Stomach (tissue), 9 donors: ENCODE results near the gene TFB1M. TPM values are rescaled to one million over a fixed set of nuclear protein-coding genes. Genes with fewer than 3 reads are reported as not detected.
"Not testable (repeated sequence)": the region's sequence is repeated elsewhere in the genome, so short reads cannot be mapped to it uniquely, and the experiment has no call there.

Experiments
- DNase-seq, 2 donors: peaks; one replicate each; pipeline versions ENCODE4 v3.0.0 to v3.0.0-alpha.2; 2013 to 2019
- H3K27ac ChIP-seq, 5 donors: fragments of 200-600 bp in 4 of 5; sonication (generic) in 4 of 5; one replicate each; pipeline ENCODE4 v1.5.1; 2013 to 2019; ENCODE audit warnings: mild to moderate bottlenecking in 1 of 5, moderate library complexity in 1 of 5
- H3K27me3 ChIP-seq, 3 donors: fragments of 200-600 bp; sonication (generic); one replicate each; pipeline ENCODE4 v1.5.1; 2017 to 2019; ENCODE audit warnings: mixed run types in 1 of 3
- H3K36me3 ChIP-seq, 4 donors: fragments of 200-600 bp; sonication (generic); 1 replicate in 3 of 4; 2 replicates in 1 of 4; pipeline ENCODE4 v1.5.1; 2016 to 2019
- H3K4me1 ChIP-seq, 4 donors: fragments of 200-600 bp; sonication (generic); one replicate each; pipeline ENCODE4 v1.5.1; 2016 to 2019
- H3K4me3 ChIP-seq, 4 donors: fragments of 200-600 bp; sonication (generic) in 3 of 4; one replicate each; pipeline ENCODE4 v1.5.1; 2016 to 2019; ENCODE audit warnings: mild to moderate bottlenecking in 1 of 4
- H3K9me3 ChIP-seq, 4 donors: fragments of 200-600 bp; sonication (generic); one replicate each; pipeline ENCODE4 v1.5.1; 2016 to 2019
- EP300 ChIP-seq: sonication (generic); formaldehyde crosslinking; IDR thresholded peaks from one replicate; pipeline ENCODE4 v1.6.1; 2017; ENCODE audit warnings: antibody characterized with exemption
- POLR2A ChIP-seq, 4 donors: fragments of 450-650 bp; IDR thresholded peaks; one replicate each; pipeline ENCODE4 v1.6.1; 2016; ENCODE audit warnings: antibody characterized with exemption in 4 of 4, control low read depth in 2 of 4, mild to moderate bottlenecking in 1 of 4, moderate library complexity in 1 of 4
- POLR2AphosphoS5 ChIP-seq, 3 donors: sonication (generic); formaldehyde crosslinking; IDR thresholded peaks; one replicate each; pipeline ENCODE4 v1.6.1; 2016; ENCODE audit warnings: antibody characterized with exemption in 3 of 3
- WGBS, 5 donors: extraction: QIAGEN DNeasy Blood & Tissue Kit in 3 of 5; methylation state at CpG; one replicate each; pipeline versions ENCODE4 v1.1.5 to v1.1.7; 2013 to 2018; 5-methylcytosine and 5-hydroxymethylcytosine counted together
- intact Hi-C: fragments of 100-400 bp; cut with DNase I; formaldehyde crosslinking; loops from one replicate; pipeline ENCODE4 v1.15.1; 2023; ENCODE audit warnings: low total_unique reads
- polyA plus RNA-seq, 3 donors: library from polyadenylated mRNA; stranded (reverse); fragments of 200-250 nt; gene quantifications; one replicate each; pipeline ENCODE4 v1.2.3, GENCODE V29; 2013
- total RNA-seq, 5 donors: library from RNA; depleted of rRNA; stranded (reverse); fragments of >200 nt; gene quantifications; one replicate each; pipeline versions ENCODE4 v1.1.0 to v1.2.3, GENCODE V29; 2014 to 2016
- TF ChIP-seq, protein P1 (sequence below), 7 experiments: fragments of 450-650 bp in 4 of 7; fragments of 200-600 bp in 3 of 7; sonication (generic) in 3 of 7; IDR thresholded peaks; one replicate each; pipeline ENCODE4 v1.5.1; 2016 to 2019; ENCODE audit warnings: antibody characterized with exemption in 7 of 7, control low read depth in 2 of 7, mild to moderate bottlenecking in 1 of 7
- donor health status: healthy with polysubstance abuse.
- donor health status: Bipolar disorder and iron deficiency.
- donor health status: healthy.

Gene TFB1M
- total and polyA plus RNA-seq, 8 donors: 5.4 to 37.9 (median 13.7) TPM

GRCh38 chr6:155314773-155315515, 660 bp upstream of the TFB1M start:
- Histone ChIP-seq H3K27ac (peak overlapping the region; percentile 83 to 92 (median 91)), H3K27me3 (no peaks in the 10 kb centered on the region), H3K36me3 (peaks cover 0 to 9% (median 9%) of the 10 kb centered on the region in 4 donors), H3K9me3 (no peaks in the 10 kb centered on the region), H3K4me1 (peaks cover 5 to 43% (median 29%) of the 10 kb centered on the region in 4 donors), H3K4me3 (peak overlapping the region; percentile 84 to 92 (median 88))
- WGBS, 5 donors: 1 to 5% (median 2%) methylated on average over 20 of the region's 20 CpGs
- intact Hi-C loops: no loop called here
- TF ChIP-seq, protein P1, sequence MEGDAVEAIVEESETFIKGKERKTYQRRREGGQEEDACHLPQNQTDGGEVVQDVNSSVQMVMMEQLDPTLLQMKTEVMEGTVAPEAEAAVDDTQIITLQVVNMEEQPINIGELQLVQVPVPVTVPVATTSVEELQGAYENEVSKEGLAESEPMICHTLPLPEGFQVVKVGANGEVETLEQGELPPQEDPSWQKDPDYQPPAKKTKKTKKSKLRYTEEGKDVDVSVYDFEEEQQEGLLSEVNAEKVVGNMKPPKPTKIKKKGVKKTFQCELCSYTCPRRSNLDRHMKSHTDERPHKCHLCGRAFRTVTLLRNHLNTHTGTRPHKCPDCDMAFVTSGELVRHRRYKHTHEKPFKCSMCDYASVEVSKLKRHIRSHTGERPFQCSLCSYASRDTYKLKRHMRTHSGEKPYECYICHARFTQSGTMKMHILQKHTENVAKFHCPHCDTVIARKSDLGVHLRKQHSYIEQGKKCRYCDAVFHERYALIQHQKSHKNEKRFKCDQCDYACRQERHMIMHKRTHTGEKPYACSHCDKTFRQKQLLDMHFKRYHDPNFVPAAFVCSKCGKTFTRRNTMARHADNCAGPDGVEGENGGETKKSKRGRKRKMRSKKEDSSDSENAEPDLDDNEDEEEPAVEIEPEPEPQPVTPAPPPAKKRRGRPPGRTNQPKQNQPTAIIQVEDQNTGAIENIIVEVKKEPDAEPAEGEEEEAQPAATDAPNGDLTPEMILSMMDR (IDR thresholded peaks at IDR 0.05): no peak
- TF ChIP-seq POLR2A (IDR thresholded peaks at IDR 0.05) (no peak), POLR2AphosphoS5 (IDR thresholded peaks at IDR 0.05) (peak in 2 of 3 donors; percentile 52 to 66), EP300 (no peak)
- DNase-seq: peak; percentile 64 to 87

DNA sequence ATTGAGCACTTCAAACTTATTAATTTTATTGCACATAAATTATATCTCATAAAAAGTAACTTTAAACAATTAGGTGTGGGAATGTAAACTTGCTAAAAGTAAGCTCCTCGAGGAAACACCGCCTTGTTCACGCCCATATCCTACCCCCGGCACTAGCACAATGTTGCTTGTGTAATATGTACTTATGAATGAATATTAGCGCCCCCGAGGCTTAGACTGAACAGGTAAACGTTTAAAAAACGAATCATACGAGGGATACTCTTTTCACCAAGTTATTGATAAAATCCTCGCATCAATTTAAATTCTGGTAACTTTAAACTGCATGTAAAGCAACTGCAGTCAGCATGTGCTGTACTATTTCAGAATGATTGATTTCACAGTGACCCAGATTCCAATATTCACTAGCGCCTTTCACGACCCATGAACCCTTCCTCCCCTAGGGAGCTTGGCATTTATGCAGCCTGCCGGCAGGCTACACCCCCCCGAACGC, 637 bp downstream of the TFB1M start:
- Histone ChIP-seq H3K36me3 (peaks cover 0 to 21% (median 17%) of the 10 kb centered on the region in 4 donors), H3K4me1 (peaks cover 5 to 43% (median 29%) of the 10 kb centered on the region in 4 donors), H3K27ac (peak overlapping the region; percentile 71 to 92 (median 91)), H3K27me3 (no peaks in the 10 kb centered on the region), H3K4me3 (peak overlapping the region; percentile 84 to 92 (median 88)), H3K9me3 (no peaks in the 10 kb centered on the region)
- TF ChIP-seq EP300 (no peak), POLR2A (IDR thresholded peaks at IDR 0.05) (no peak), POLR2AphosphoS5 (IDR thresholded peaks at IDR 0.05) (no peak)
- TF ChIP-seq, protein P1 (IDR thresholded peaks at IDR 0.05): no peak
- peak in 1 of 2 donors; percentile 49 for DNase-seq
- WGBS, 5 donors: 0 to 2% (median 1%) methylated on average over 15 of the region's 15 CpGs
- intact Hi-C loops: no loop called here

DNA sequence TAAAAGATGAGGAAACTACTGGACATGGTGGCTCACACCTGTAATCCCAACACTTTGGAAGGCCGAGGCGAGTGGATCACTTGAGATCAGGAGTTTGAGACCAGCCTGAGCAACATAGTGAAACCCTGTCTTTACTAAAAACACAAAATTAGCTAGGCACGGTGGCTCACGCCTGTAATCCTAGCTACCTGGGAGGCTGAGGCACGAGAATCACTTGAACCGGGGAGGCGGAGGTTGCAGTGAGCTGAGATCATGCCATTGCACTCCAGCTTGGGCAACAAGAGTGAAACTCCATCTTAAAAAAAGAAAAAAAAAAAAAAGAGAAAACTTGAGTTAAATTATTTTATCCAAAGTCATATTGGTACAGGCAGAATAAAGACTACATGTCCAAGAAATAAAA, 1.3 kb downstream of the TFB1M start:
- peaks cover 0 to 27% (median 21%) of the 10 kb centered on the region in 4 donors for H3K36me3 ChIP-seq
- H3K27ac ChIP-seq, intact Hi-C loops, DNase-seq, H3K27me3 ChIP-seq, H3K9me3 ChIP-seq: not testable (repeated sequence)
- peaks cover 5 to 43% (median 29%) of the 10 kb centered on the region in 4 donors for H3K4me1 ChIP-seq
- WGBS, 5 donors: 89 to 99% (median 93%) methylated on average over 7 of the region's 7 CpGs
- H3K4me3 ChIP-seq: peak overlapping the region in 1 of 4 donors; percentile 89

DNA sequence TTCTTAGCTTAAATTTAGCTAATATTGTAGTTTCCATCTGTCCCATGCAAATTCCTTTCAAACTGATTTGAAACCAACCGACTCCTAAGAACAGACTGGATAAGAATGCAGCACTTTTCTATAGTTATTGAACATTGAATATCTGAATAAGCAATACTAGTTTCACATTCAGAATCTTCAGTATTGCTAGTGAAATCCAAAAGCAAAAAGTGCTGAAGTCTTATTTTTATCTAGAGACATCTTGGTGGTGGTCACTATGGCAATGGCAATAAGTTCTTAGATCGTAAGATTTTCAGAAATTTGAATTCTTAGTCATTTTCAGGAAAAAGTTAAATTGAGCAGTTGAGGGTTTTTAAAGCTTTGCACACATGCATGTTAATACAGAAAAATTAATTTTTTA, 2.7 kb downstream of the TFB1M start:
- WGBS, 5 donors: 57 to 78% (median 66%) methylated on average over 2 of the region's 2 CpGs
- intact Hi-C loops: no loop called here
- H3K9me3 ChIP-seq: no peaks in the 10 kb centered on the region

More for the DNA sequence above, 2.7 kb downstream of the TFB1M start:
- TF ChIP-seq POLR2A (IDR thresholded peaks at IDR 0.05): no peak
- TF ChIP-seq, protein P1 (IDR thresholded peaks at IDR 0.05): no peak
- TF ChIP-seq EP300: no peak
- H3K27me3 ChIP-seq: no peaks in the 10 kb centered on the region
- no peak overlapping the region for H3K4me3 ChIP-seq
- H3K36me3 ChIP-seq: peaks cover 0 to 38% (median 33%) of the 10 kb centered on the region in 4 donors
- no peak for DNase-seq
- no peak overlapping the region for H3K27ac ChIP-seq
- H3K4me1 ChIP-seq: peaks cover 5 to 43% (median 29%) of the 10 kb centered on the region in 4 donors
